Gastrocnemius medialis (tissue), 4 donors: Measurements from ENCODE around the gene RB1. TPM values are rescaled to one million over a fixed set of nuclear protein-coding genes. Genes with fewer than 3 reads are reported as not detected.

Source experiments
- ATAC-seq, 2 donors: fragments of 150-250 bp; one replicate each; pipeline ENCODE4 v1.9.1; 2016
- DNase-seq, 2 donors: peaks; one replicate each; pipeline ENCODE4 v3.0.0-alpha.2; 2019
- H3K27ac ChIP-seq, 4 donors: fragments of 200-600 bp; sonication (generic); 1 replicate in 1 of 4; 2 replicates in 3 of 4; pipeline ENCODE4 v1.5.1; 2016 to 2018; ENCODE audit warnings: mild to moderate bottlenecking in 2 of 4, moderate library complexity in 1 of 4
- H3K27me3 ChIP-seq, 3 donors: fragments of 200-600 bp; sonication (generic) in 2 of 3; 1 replicate in 1 of 3; 2 replicates in 2 of 3; pipeline versions ENCODE4 v1.5.1 to v1.6.0; 2016 to 2019; ENCODE audit warnings: mild to moderate bottlenecking in 1 of 3, moderate library complexity in 1 of 3
- H3K36me3 ChIP-seq, 2 donors: fragments of 200-600 bp; sonication (generic) in 1 of 2; one replicate each; pipeline ENCODE4 v1.5.1; 2017 to 2018
- H3K4me1 ChIP-seq, 2 donors: fragments of 200-600 bp; sonication (generic) in 1 of 2; one replicate each; pipeline ENCODE4 v1.5.1; 2016 to 2017; ENCODE audit warnings: mild to moderate bottlenecking in 2 of 2
- H3K4me3 ChIP-seq, 4 donors: fragments of 200-600 bp; sonication (generic) in 3 of 4; 1 replicate in 1 of 4; 2 replicates in 3 of 4; pipeline ENCODE4 v1.5.1; 2016 to 2019; ENCODE audit warnings: mild to moderate bottlenecking in 2 of 4
- H3K9me3 ChIP-seq, 3 donors: fragments of 200-600 bp; sonication (generic) in 2 of 3; 1 replicate in 1 of 3; 2 replicates in 2 of 3; pipeline ENCODE4 v1.5.1; 2016 to 2019
- POLR2A ChIP-seq, 2 donors: fragments of 450-650 bp; IDR thresholded peaks; one replicate each; pipeline ENCODE4 v1.6.1; 2017; ENCODE audit warnings: antibody characterized with exemption in 2 of 2, mild to moderate bottlenecking in 2 of 2, moderate library complexity in 2 of 2
- in situ Hi-C, 4 donors: fragments of 200-750 bp; cut with MboI; loops; one replicate each; pipeline versions ENCODE4 v1.15.0 to v1.8.0; 2017; ENCODE audit warnings: low sequenced_read_pairs in 4 of 4
- intact Hi-C: fragments of 100-400 bp; cut with DNase I; formaldehyde crosslinking; loops from one replicate; pipeline ENCODE4 v1.15.1; 2023; ENCODE audit warnings: low total_unique reads
- total RNA-seq, 4 donors: library from RNA; depleted of rRNA; stranded (reverse); fragments of >200 nt; gene quantifications; one replicate each; pipeline versions ENCODE4 v1.1.0 to v1.2.3, GENCODE V29; 2016
- TF ChIP-seq, protein P1 (sequence below), 5 experiments: fragments of 450-650 bp in 3 of 5; fragments of 200-600 bp in 2 of 5; sonication (generic) in 2 of 5; IDR thresholded peaks in 4 of 5; conservative IDR thresholded peaks in 1 of 5; 1 replicate in 4 of 5; 2 replicates in 1 of 5; pipeline ENCODE4 v1.5.1; 2016 to 2019; ENCODE audit warnings: antibody characterized with exemption in 5 of 5, mild to moderate bottlenecking in 3 of 5, moderate library complexity in 3 of 5

Gene RB1
- total RNA-seq, 4 donors from 2014 or later = 29.3 to 45.6 (median 33.2) TPM

- peaks cover 0 to 34% of the 10 kb centered on the region in 2 donors for H3K36me3 ChIP-seq
- no peaks in the 10 kb centered on the region for H3K9me3 ChIP-seq
- H3K4me3 ChIP-seq = no peak overlapping the region
- no peaks in the 10 kb centered on the region for H3K27me3 ChIP-seq
- peak overlapping the region in 1 of 4 donors; percentile 17 for H3K27ac ChIP-seq
- DNase-seq (no peak), ATAC-seq (no peak)
- TF ChIP-seq, protein P1, sequence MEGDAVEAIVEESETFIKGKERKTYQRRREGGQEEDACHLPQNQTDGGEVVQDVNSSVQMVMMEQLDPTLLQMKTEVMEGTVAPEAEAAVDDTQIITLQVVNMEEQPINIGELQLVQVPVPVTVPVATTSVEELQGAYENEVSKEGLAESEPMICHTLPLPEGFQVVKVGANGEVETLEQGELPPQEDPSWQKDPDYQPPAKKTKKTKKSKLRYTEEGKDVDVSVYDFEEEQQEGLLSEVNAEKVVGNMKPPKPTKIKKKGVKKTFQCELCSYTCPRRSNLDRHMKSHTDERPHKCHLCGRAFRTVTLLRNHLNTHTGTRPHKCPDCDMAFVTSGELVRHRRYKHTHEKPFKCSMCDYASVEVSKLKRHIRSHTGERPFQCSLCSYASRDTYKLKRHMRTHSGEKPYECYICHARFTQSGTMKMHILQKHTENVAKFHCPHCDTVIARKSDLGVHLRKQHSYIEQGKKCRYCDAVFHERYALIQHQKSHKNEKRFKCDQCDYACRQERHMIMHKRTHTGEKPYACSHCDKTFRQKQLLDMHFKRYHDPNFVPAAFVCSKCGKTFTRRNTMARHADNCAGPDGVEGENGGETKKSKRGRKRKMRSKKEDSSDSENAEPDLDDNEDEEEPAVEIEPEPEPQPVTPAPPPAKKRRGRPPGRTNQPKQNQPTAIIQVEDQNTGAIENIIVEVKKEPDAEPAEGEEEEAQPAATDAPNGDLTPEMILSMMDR (IDR thresholded peaks at IDR 0.05 in 4 of 5, conservative IDR thresholded peaks at IDR 0.05 in 1 of 5) = no peak
- TF ChIP-seq POLR2A (IDR thresholded peaks at IDR 0.05) = no peak
- H3K4me1 ChIP-seq = peaks cover 20 to 23% of the 10 kb centered on the region in 2 donors
- intact Hi-C loops (no loop called here), in situ Hi-C loops (no loop called here)
Measured at GRCh38 chr13:48265217-48265815, 38.2 kb upstream of the RB1 start.

DNA sequence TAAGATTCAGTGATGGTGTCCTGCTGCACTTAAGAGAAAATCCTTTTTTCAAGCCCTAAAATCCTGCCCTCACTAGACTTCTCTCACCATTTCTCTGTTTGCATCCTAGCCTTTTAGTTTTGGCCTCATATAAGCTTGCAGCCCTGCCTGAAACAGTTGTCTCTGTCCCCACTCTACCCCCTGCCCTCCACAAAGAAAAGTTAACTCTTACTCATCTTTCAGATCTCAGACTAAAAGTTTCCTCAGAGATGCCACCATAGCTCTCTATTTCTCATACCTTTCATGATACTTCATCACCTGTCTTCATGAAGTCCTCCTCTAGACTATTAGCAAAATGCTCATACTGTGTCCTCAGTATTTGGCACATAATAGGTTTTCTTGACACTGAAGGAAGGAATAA, 37.4 kb upstream of the RB1 start:
- in situ Hi-C loops = no loop called here
- peaks cover 0 to 26% of the 10 kb centered on the region in 2 donors for H3K36me3 ChIP-seq

DNA sequence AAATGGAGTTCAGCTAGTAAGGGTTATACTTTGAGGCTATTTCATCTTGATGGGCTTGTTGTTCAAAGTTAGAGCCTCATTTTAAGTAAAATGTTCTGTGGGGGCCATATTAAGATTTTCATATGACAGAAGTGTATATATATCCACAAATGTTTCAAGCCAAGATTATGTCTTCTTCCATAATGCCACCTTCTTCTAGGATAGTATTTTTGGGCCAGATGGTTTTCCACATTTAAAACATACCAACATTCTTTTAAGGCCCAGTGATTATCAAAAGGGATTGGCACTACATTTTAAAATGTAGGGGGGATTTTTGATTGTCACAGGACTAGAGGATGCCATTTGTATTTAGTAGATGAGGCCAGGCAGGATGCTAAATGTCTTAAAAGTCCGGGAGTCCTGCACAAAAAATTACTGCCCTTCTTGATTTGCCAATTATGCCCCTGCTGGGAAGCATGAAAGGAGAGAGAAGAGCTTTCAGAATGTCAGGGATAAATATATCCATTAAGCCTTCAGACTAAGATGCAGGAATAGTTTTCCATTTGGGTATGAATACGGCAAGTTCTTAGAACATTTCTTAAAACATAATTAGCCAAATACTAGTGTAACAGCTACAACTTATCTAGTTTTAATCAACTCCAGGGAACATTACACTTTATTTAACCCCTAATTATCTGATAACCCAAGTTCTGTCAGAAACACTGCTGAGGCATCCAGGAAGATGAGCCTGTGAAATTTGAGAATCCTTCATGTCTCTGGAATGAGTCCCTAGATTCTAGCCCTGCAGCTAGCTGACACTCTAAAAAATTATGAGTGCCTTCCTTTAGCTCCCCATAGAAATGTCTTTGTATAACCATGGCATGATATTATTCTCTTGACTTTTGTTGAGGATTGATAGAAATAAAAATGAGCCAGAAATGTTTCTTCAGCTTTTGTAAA, 36.6 kb upstream of the RB1 start:
- peak in 1 of 2 donors; percentile 74 for ATAC-seq
- in situ Hi-C loops (no loop called here), intact Hi-C loops (no loop called here)
- H3K4me3 ChIP-seq = no peak overlapping the region
- peak overlapping the region in 1 of 4 donors; percentile 51 for H3K27ac ChIP-seq
- DNase-seq = no peak
- H3K9me3 ChIP-seq = no peaks in the 10 kb centered on the region
- peaks cover 0 to 18% of the 10 kb centered on the region in 2 donors for H3K36me3 ChIP-seq
- H3K4me1 ChIP-seq = peaks cover 20 to 23% of the 10 kb centered on the region in 2 donors
- H3K27me3 ChIP-seq = no peaks in the 10 kb centered on the region
- TF ChIP-seq, protein P1 (IDR thresholded peaks at IDR 0.05 in 4 of 5, conservative IDR thresholded peaks at IDR 0.05 in 1 of 5) = no peak
- no peak for TF ChIP-seq POLR2A (IDR thresholded peaks at IDR 0.05)

More for the DNA sequence above, 37.4 kb upstream of the RB1 start:
- ATAC-seq (no peak), DNase-seq (no peak)
- no peak for TF ChIP-seq POLR2A (IDR thresholded peaks at IDR 0.05)
- TF ChIP-seq, protein P1 (IDR thresholded peaks at IDR 0.05 in 4 of 5, conservative IDR thresholded peaks at IDR 0.05 in 1 of 5) = no peak
- Histone ChIP-seq H3K9me3 (no peaks in the 10 kb centered on the region), H3K27ac (no peak overlapping the region), H3K27me3 (no peaks in the 10 kb centered on the region), H3K4me1 (peaks cover 20 to 23% of the 10 kb centered on the region in 2 donors), H3K4me3 (no peak overlapping the region)
- intact Hi-C loops = no loop called here

GRCh38 chr13:48268019-48268418, 35.5 kb upstream of the RB1 start:
- TF ChIP-seq, protein P1 (IDR thresholded peaks at IDR 0.05 in 4 of 5, conservative IDR thresholded peaks at IDR 0.05 in 1 of 5) = no peak
- TF ChIP-seq POLR2A (IDR thresholded peaks at IDR 0.05) = no peak
- H3K9me3 ChIP-seq = no peaks in the 10 kb centered on the region
- in situ Hi-C loops (no loop called here), intact Hi-C loops (no loop called here)
- peaks cover 0 to 7% of the 10 kb centered on the region in 2 donors for H3K36me3 ChIP-seq
- ATAC-seq = no peak
- peak overlapping the region in 1 of 4 donors; percentile 51 for H3K27ac ChIP-seq
- H3K4me1 ChIP-seq = peaks cover 20 to 23% of the 10 kb centered on the region in 2 donors
- no peaks in the 10 kb centered on the region for H3K27me3 ChIP-seq
- no peak overlapping the region for H3K4me3 ChIP-seq
- no peak for DNase-seq
